A549 (cell line): ENCODE measurements around the gene TRABD2B.

ENCODE experiments used
- CEBPB ChIP-seq, 2 experiments: fragments of >200 bp in 1 of 2; sonication (Bioruptor Twin) in 1 of 2; formaldehyde crosslinking in 1 of 2; IDR thresholded peaks; 2 replicates each; pipeline ENCODE4 v1.6.1; 2012 to 2016
- CHD4 ChIP-seq: fragments of 200-600 bp; sonication (generic); IDR thresholded peaks from 2 replicates; pipeline ENCODE4 v1.6.1; 2016; ENCODE audit warnings: antibody characterized with exemption, mild to moderate bottlenecking, borderline replicate concordance
- HDAC2 ChIP-seq: fragments of 200-600 bp; sonication (generic); IDR thresholded peaks from 2 replicates; pipeline ENCODE4 v1.6.1; 2016
- HOXA7 ChIP-seq: fragments of 250-450 bp; sonication (Bioruptor Pico); IDR thresholded peaks from 2 replicates; pipeline ENCODE4 v1.5.0; 2020; ENCODE audit warnings: mild to moderate bottlenecking, moderate library complexity
- JUNB ChIP-seq: fragments of >200 bp; sonication (Bioruptor Twin); formaldehyde crosslinking; IDR thresholded peaks from 2 replicates; pipeline ENCODE4 v1.6.1; 2016
- MAZ ChIP-seq: fragments of 150-350 bp; IDR thresholded peaks from 2 replicates; pipeline ENCODE4 v1.6.1; 2014; ENCODE audit warnings: antibody characterized with exemption, low read depth, low read length, borderline replicate concordance
- PHF8 ChIP-seq: fragments of 200-600 bp; sonication (generic); IDR thresholded peaks from 2 replicates; pipeline ENCODE4 v1.6.1; 2016; ENCODE audit warnings: low read depth, mild to moderate bottlenecking, antibody characterized with exemption, moderate library complexity, borderline replicate concordance
- POLR2A ChIP-seq: IDR thresholded peaks from 2 replicates; pipeline ENCODE4 v1.6.1; 2012; ENCODE audit warnings: mild to moderate bottlenecking, low read length
- RFX5 ChIP-seq: fragments of 450-650 bp; IDR thresholded peaks from 2 replicates; pipeline ENCODE4 v1.7.1; 2014; ENCODE audit warnings: antibody characterized with exemption, mild to moderate bottlenecking, moderate library complexity
- ZFP36 ChIP-seq: fragments of 450-650 bp; IDR thresholded peaks from 2 replicates; pipeline ENCODE4 v1.6.1; 2014; ENCODE audit warnings: borderline replicate concordance; ENCODE audit not compliant: partially characterized antibody
- TF ChIP-seq, protein P1 (sequence below): fragments of >200 bp; sonication (Bioruptor Twin); formaldehyde crosslinking; IDR thresholded peaks from 3 replicates; pipeline ENCODE4 v1.5.1; 2016
- TF ChIP-seq, protein P2 (sequence below): IDR thresholded peaks from 2 replicates; pipeline ENCODE4 v1.6.1; 2012

DNA sequence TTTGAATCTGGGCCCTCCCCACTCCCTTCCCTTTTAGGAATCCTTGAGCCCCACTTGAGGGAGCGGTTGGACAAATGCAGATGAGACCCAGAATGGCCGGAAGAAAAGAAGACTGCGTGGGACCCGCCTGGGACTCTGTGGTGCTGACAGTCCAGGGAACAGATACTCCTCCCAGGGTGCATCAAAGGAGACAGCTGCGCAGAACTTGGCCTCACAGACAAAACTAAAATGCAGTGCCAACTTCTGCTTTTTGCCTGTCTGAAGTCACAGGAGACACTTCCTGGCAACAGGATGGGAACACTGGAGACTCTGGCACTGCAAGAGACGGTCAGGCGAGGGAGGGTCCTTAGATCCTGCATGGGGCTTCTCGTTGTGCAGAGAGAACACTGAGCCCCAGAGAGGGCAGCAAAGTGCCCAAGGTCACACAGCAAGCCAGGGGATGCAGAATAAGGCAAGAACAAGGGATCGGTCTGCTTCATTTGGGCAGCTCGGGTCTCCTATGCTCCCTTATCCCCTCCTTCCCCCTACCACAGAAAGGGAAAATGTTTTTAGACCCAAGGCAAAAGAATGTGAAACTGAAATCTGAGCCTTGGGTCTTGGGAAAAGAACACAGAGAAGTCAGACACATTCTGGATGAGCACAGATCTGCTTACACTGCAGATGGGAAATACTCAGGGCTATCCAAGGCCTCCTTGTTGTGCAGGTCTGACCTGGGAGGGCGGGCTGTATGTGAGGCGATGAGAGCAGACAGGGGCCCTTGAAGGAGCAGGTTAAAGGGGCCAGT lies 182.4 kb downstream of the TRABD2B start:
- TF ChIP-seq MAZ = no peak
- TF ChIP-seq POLR2A = no peak
- TF ChIP-seq, protein P1, sequence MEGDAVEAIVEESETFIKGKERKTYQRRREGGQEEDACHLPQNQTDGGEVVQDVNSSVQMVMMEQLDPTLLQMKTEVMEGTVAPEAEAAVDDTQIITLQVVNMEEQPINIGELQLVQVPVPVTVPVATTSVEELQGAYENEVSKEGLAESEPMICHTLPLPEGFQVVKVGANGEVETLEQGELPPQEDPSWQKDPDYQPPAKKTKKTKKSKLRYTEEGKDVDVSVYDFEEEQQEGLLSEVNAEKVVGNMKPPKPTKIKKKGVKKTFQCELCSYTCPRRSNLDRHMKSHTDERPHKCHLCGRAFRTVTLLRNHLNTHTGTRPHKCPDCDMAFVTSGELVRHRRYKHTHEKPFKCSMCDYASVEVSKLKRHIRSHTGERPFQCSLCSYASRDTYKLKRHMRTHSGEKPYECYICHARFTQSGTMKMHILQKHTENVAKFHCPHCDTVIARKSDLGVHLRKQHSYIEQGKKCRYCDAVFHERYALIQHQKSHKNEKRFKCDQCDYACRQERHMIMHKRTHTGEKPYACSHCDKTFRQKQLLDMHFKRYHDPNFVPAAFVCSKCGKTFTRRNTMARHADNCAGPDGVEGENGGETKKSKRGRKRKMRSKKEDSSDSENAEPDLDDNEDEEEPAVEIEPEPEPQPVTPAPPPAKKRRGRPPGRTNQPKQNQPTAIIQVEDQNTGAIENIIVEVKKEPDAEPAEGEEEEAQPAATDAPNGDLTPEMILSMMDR = no peak
- TF ChIP-seq HDAC2 = no peak
- TF ChIP-seq ZFP36 = no peak
- no peak for TF ChIP-seq JUNB
- no peak for TF ChIP-seq RFX5
- TF ChIP-seq, protein P2, sequence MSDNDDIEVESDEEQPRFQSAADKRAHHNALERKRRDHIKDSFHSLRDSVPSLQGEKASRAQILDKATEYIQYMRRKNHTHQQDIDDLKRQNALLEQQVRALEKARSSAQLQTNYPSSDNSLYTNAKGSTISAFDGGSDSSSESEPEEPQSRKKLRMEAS = no peak
- TF ChIP-seq CHD4 = no peak
- no peak for TF ChIP-seq CEBPB (IDR thresholded peaks at IDR 0.05)
- TF ChIP-seq PHF8 = no peak
- no peak for TF ChIP-seq HOXA7 (CRISPR knock-in tag)
